ENCODE measurements around the gene PEMT.

DNA sequence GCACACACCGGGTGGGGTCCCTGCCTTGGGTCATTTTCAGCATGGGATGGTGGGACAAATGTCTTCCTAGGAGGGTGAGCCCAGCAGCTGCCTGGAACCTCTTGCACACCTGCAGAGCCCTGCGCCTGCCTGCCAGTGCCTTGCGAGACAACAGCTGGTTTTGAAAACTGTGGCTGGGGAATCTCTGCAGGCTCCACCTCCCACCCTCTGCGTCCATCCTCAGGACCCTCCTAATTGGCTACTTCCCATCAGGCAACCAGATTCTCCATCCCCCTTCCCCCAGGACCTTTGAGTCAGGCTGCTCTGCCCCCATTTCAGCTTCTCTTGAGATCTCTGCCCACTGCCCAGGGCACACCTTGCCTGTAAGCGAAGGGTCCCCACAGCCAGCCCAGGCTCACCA lies 26.6 kb downstream of the PEMT start:
- TF ChIP-seq, protein P1, sequence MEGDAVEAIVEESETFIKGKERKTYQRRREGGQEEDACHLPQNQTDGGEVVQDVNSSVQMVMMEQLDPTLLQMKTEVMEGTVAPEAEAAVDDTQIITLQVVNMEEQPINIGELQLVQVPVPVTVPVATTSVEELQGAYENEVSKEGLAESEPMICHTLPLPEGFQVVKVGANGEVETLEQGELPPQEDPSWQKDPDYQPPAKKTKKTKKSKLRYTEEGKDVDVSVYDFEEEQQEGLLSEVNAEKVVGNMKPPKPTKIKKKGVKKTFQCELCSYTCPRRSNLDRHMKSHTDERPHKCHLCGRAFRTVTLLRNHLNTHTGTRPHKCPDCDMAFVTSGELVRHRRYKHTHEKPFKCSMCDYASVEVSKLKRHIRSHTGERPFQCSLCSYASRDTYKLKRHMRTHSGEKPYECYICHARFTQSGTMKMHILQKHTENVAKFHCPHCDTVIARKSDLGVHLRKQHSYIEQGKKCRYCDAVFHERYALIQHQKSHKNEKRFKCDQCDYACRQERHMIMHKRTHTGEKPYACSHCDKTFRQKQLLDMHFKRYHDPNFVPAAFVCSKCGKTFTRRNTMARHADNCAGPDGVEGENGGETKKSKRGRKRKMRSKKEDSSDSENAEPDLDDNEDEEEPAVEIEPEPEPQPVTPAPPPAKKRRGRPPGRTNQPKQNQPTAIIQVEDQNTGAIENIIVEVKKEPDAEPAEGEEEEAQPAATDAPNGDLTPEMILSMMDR (IDR thresholded peaks at IDR 0.05; ENCODE audit: low read length): no peak
- no peak for TF ChIP-seq EZH2 (IDR thresholded peaks at IDR 0.05; ENCODE audit: borderline replicate concordance, low read length)
